Kidney epithelial cell (primary cell): ENCODE data around the gene LONP2. TPM values are rescaled to one million over a fixed set of nuclear protein-coding genes. Genes with fewer than 3 reads are reported as not detected.

Experiments
- DNase-seq: peaks from one replicate; pipeline ENCODE4 v3.0.0-alpha.2; 2010; ENCODE audit warnings: low read depth
- H3K27me3 ChIP-seq: 2 replicates; pipeline ENCODE4 v1.6.0; 2011; ENCODE audit warnings: low read length; ENCODE audit not compliant: control insufficient read depth, insufficient read depth
- H3K36me3 ChIP-seq: 2 replicates; pipeline ENCODE4 v1.5.1; 2011; ENCODE audit warnings: low read length; ENCODE audit not compliant: control insufficient read depth, insufficient read depth
- H3K4me3 ChIP-seq: 2 replicates; pipeline ENCODE4 v1.5.1; 2011; ENCODE audit warnings: low read depth, mild to moderate bottlenecking, control low read depth, low read length
- total RNA-seq: library from RNA; depleted of rRNA; stranded (reverse); fragments of >200 nt; gene quantifications from 2 replicates; pipeline ENCODE4 v1.2.3, GENCODE V29; 2015
- TF ChIP-seq, protein P1 (sequence below): IDR thresholded peaks from 2 replicates; pipeline ENCODE4 v1.5.1; 2011; ENCODE audit warnings: mild to moderate bottlenecking, moderate library complexity, low read length, control low read depth, inconsistent platforms; ENCODE audit not compliant: insufficient read depth, poor library complexity, severe bottlenecking

The LONP2 gene
- total RNA-seq, 1 donor from 2014 or later, result 29.1 TPM

- no peak for DNase-seq
- TF ChIP-seq, protein P1, sequence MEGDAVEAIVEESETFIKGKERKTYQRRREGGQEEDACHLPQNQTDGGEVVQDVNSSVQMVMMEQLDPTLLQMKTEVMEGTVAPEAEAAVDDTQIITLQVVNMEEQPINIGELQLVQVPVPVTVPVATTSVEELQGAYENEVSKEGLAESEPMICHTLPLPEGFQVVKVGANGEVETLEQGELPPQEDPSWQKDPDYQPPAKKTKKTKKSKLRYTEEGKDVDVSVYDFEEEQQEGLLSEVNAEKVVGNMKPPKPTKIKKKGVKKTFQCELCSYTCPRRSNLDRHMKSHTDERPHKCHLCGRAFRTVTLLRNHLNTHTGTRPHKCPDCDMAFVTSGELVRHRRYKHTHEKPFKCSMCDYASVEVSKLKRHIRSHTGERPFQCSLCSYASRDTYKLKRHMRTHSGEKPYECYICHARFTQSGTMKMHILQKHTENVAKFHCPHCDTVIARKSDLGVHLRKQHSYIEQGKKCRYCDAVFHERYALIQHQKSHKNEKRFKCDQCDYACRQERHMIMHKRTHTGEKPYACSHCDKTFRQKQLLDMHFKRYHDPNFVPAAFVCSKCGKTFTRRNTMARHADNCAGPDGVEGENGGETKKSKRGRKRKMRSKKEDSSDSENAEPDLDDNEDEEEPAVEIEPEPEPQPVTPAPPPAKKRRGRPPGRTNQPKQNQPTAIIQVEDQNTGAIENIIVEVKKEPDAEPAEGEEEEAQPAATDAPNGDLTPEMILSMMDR, result no peak
- H3K36me3 ChIP-seq, result peaks cover 1% of the 10 kb centered on the region
These were observed 96.0 kb downstream of the LONP2 start for GRCh38 chr16:48340054-48340453.

DNA sequence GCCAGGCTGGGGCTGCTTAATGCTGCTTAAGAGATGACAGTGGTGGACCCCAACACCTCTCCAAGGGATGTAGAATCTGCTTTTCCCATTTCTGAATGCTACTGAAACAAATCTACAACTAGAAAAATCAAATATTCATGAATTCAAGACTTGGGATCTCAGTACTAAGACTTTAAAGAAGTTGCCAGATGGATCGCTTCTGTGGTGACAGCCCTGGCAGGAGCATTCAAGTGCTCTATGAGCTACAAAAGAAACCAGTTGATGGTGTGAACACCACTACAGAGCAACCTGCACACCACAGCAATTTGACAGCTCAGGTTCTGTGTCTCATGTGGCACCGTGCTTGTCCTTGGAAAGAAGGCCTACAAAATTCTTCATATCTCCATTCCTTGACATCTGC is 98.5 kb downstream of the LONP2 start:
- Histone ChIP-seq H3K4me3 (no peak overlapping the region), H3K36me3 (peaks cover 1% of the 10 kb centered on the region), H3K27me3 (no peaks in the 10 kb centered on the region)
- DNase-seq, result no peak
- TF ChIP-seq, protein P1, result no peak

More at GRCh38 chr16:48340054-48340453, 96.0 kb downstream of the LONP2 start:
- Histone ChIP-seq H3K27me3 (no peaks in the 10 kb centered on the region), H3K4me3 (no peak overlapping the region)

DNA sequence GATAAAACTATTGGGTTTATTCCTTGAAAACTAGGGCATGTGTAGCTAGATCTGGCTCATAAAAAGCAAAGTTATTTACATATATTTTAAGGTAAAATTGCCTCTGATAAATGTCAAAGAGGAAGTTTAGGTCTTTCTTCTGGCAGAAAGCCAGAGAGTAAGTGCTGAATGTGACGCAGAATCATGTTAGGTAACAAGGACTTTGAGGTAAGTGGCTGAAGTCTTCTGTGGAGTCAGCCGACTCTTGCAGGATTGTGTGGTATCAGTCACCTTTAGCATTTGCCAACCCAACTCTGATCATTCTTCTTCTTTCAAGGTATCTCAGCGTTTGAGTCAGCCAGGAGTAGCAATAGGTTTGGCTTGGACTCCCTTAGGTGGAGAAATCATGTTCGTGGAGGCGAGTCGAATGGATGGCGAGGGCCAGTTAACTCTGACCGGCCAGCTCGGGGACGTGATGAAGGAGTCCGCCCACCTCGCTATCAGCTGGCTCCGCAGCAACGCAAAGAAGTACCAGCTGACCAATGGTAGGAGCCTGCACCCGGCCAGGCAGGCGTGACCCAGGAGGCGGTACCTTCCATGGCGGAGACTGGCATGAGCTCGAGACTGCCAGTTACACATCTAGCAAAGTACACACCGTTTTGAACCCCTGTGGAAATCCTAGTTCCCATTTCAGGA is 103.2 kb downstream of the LONP2 start:
- H3K4me3 ChIP-seq, result no peak overlapping the region
- TF ChIP-seq, protein P1, result no peak
- peaks cover 3% of the 10 kb centered on the region for H3K36me3 ChIP-seq

DNA sequence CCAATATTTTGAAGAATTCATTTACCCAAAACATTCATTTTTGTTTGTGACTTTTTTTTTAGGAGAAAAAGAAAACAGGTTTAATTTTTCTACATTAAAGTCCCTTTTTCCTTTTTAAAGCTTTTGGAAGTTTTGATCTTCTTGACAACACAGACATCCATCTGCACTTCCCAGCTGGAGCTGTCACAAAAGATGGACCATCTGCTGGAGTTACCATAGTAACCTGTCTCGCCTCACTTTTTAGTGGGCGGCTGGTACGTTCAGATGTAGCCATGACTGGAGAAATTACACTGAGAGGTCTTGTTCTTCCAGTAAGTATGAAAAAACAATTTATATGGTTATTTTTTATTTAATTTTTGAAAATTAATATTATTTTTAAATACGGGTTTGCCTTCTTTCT is 103.9 kb downstream of the LONP2 start:
- H3K27me3 ChIP-seq, result no peaks in the 10 kb centered on the region
- TF ChIP-seq, protein P1, result no peak
- H3K36me3 ChIP-seq, result peaks cover 3% of the 10 kb centered on the region
- H3K4me3 ChIP-seq, result no peak overlapping the region
- no peak for DNase-seq

More for the DNA sequence above, 103.2 kb downstream of the LONP2 start:
- DNase-seq, result no peak
- H3K27me3 ChIP-seq, result no peaks in the 10 kb centered on the region

- no peaks in the 10 kb centered on the region for H3K27me3 ChIP-seq
- H3K36me3 ChIP-seq, result peaks cover 3% of the 10 kb centered on the region
- DNase-seq, result no peak
- no peak overlapping the region for H3K4me3 ChIP-seq
- TF ChIP-seq, protein P1, result no peak
These were observed 106.6 kb downstream of the LONP2 start for GRCh38 chr16:48350736-48351135.
